HCT116 (cell line): ENCODE data around the gene TFB2M. TPM values are rescaled to one million over a fixed set of nuclear protein-coding genes. Genes with fewer than 3 reads are reported as not detected.

Experiments
- ATAC-seq: fragments of 200-7000 bp; cut with Tn5 transposase; 2 replicates; pipeline ENCODE4 v1.9.1; 2020; ENCODE audit warnings: mild to moderate bottlenecking, moderate library complexity
- BruUV-seq: library from RNA; stranded (reverse); fragments of 400-500 nt; replicated peaks from 2 replicates; lab custom pipeline; 2021; lab: Mats Ljungman, UMichigan
- CTCF ChIA-PET: fragments of 300-600 bp; sonication (Branson Sonifier 250); formaldehyde crosslinking; loops from one replicate; lab custom pipeline; 2021; ENCODE audit warnings: antibody characterized with exemption; lab: Charles Lee
- POLR2A ChIA-PET: fragments of 300-600, 350-600 bp; sonication (Branson Sonifier 250); formaldehyde crosslinking; loops from one replicate; lab custom pipeline; 2021; ENCODE audit warnings: antibody characterized with exemption; lab: Charles Lee
- RAD21 ChIA-PET, 2 experiments: fragments of 300-600 bp; sonication (Branson Sonifier 250); formaldehyde crosslinking; loops; one replicate each; lab custom pipeline; 2023; ENCODE audit warnings: low total read pairs in 2 of 2; ENCODE audit not compliant: uncharacterized antibody in 2 of 2, unreplicated experiment in 2 of 2, low non-redundant PET in 1 of 2; lab: Charles Lee
- DNase-seq: peaks from one replicate; pipeline ENCODE4 v3.0.0-alpha.2; 2010; ENCODE audit warnings: low read depth, low spot score
- H2AFZ ChIP-seq: fragments of 200-600 bp; shearing (Covaris generic), sonication (generic); 2 replicates; pipeline ENCODE4 v1.6.1; 2017; ENCODE audit warnings: low read depth, mixed run types, mixed read lengths, antibody characterized with exemption, low read length; ENCODE audit not compliant: poor library complexity, severe bottlenecking
- H3K27ac ChIP-seq: 2 replicates; pipeline ENCODE4 v1.5.1; 2012; ENCODE audit warnings: low read depth, low read length
- H3K27me3 ChIP-seq: fragments of 200-600 bp; sonication (generic); 2 replicates; pipeline ENCODE4 v1.6.1; 2016; ENCODE audit warnings: mixed run types, low read length, mixed read lengths; ENCODE audit not compliant: insufficient read depth
- H3K36me3 ChIP-seq, 2 experiments: fragments of 200-500 bp in 1 of 2; fragments of 200-600 bp in 1 of 2; sonication (Bioruptor generic) in 1 of 2; sonication (generic) in 1 of 2; 2 replicates each; pipeline versions ENCODE4 v1.5.1 to v1.6.1; 2014 to 2016; ENCODE audit warnings: low read length in 2 of 2, inconsistent platforms in 1 of 2, mixed read lengths in 1 of 2, mixed run types in 1 of 2; ENCODE audit not compliant: insufficient read depth in 2 of 2, control insufficient read depth in 1 of 2
- H3K4me1 ChIP-seq, 2 experiments: fragments of 200-600 bp in 1 of 2; sonication (generic) in 1 of 2; 2 replicates each; pipeline versions ENCODE4 v1.5.1 to v1.6.1; 2012 to 2017; ENCODE audit warnings: low read length in 2 of 2, inconsistent platforms in 1 of 2, mild to moderate bottlenecking in 1 of 2, mixed read lengths in 1 of 2, mixed run types in 1 of 2, moderate library complexity in 1 of 2; ENCODE audit not compliant: insufficient read depth in 2 of 2, control insufficient read depth in 1 of 2
- H3K4me2 ChIP-seq: fragments of 200-600 bp; sonication (generic); 2 replicates; pipeline ENCODE4 v1.6.1; 2017; ENCODE audit warnings: mixed run types, low read length, mixed read lengths
- H3K4me3 ChIP-seq, 2 experiments: fragments of 200-600 bp in 1 of 2; sonication (generic) in 1 of 2; replicated peaks in 1 of 2; 2 replicates each; pipeline ENCODE4 v1.5.1; 2011 to 2016; ENCODE audit warnings: low read length in 2 of 2, control low read depth in 1 of 2, low read depth in 1 of 2, mild to moderate bottlenecking in 1 of 2, mixed read lengths in 1 of 2, mixed run types in 1 of 2
- H3K79me2 ChIP-seq: fragments of 200-600 bp; sonication (generic); 2 replicates; pipeline ENCODE4 v1.6.1; 2017; ENCODE audit warnings: mild to moderate bottlenecking, mixed run types, low read length, moderate library complexity, mixed read lengths; ENCODE audit not compliant: insufficient read depth
- H3K9ac ChIP-seq: fragments of 200-600 bp; sonication (generic); 2 replicates; pipeline ENCODE4 v1.6.1; 2016; ENCODE audit warnings: low read length, mixed read lengths
- H3K9me2 ChIP-seq: fragments of 200-600 bp; sonication (generic), shearing (Covaris generic); 2 replicates; pipeline ENCODE4 v1.6.1; 2017; ENCODE audit warnings: mixed run types, mild to moderate bottlenecking, moderate library complexity; ENCODE audit not compliant: insufficient read depth
- H3K9me3 ChIP-seq, 2 experiments: fragments of 200-500 bp in 1 of 2; fragments of 200-600 bp in 1 of 2; sonication (Bioruptor generic) in 1 of 2; sonication (generic) in 1 of 2; 2 replicates each; pipeline ENCODE4 v1.6.1; 2014 to 2017; ENCODE audit warnings: low read length in 2 of 2, mixed read lengths in 2 of 2, inconsistent platforms in 1 of 2, low read depth in 1 of 2, mild to moderate bottlenecking in 1 of 2, mixed run types in 1 of 2, moderate library complexity in 1 of 2; ENCODE audit not compliant: control insufficient read depth in 1 of 2, insufficient read depth in 1 of 2
- H4K20me1 ChIP-seq: fragments of 200-600 bp; sonication (generic), shearing (Covaris generic); 2 replicates; pipeline ENCODE4 v1.6.1; 2017; ENCODE audit warnings: mixed run types, mild to moderate bottlenecking, moderate library complexity; ENCODE audit not compliant: insufficient read depth
- ATF3 ChIP-seq: IDR thresholded peaks from 2 replicates; pipeline ENCODE4 v1.6.1; 2012
- CBX3 ChIP-seq: IDR thresholded peaks from 2 replicates; pipeline ENCODE4 v1.6.1; 2012; ENCODE audit warnings: low read depth
- CEBPB ChIP-seq: IDR thresholded peaks from 2 replicates; pipeline ENCODE4 v1.6.1; 2012; ENCODE audit warnings: low read depth
- EGR1 ChIP-seq: IDR thresholded peaks from 2 replicates; pipeline ENCODE4 v1.6.1; 2012; ENCODE audit warnings: low read depth
- EZH2 ChIP-seq: fragments of 200-600 bp; sonication (generic); IDR thresholded peaks from 2 replicates; pipeline ENCODE4 v1.6.1; 2017; ENCODE audit warnings: antibody characterized with exemption, mixed run types
- POLR2A ChIP-seq: IDR thresholded peaks from 2 replicates; pipeline ENCODE4 v1.7.0; 2011; ENCODE audit warnings: borderline replicate concordance; ENCODE audit not compliant: insufficient read depth, insufficient read length; ENCODE audit errors: extremely low read depth
- POLR2AphosphoS5 ChIP-seq: IDR thresholded peaks from 2 replicates; pipeline ENCODE4 v1.6.1; 2011; ENCODE audit warnings: mild to moderate bottlenecking, low read depth, low read length, moderate library complexity
- RAD21 ChIP-seq: IDR thresholded peaks from 2 replicates; pipeline ENCODE4 v1.6.1; 2012; ENCODE audit warnings: low read depth, mild to moderate bottlenecking
- REST ChIP-seq: IDR thresholded peaks from 2 replicates; pipeline ENCODE4 v1.6.1; 2012; ENCODE audit warnings: low read depth
- TCF7L2 ChIP-seq: IDR thresholded peaks from 2 replicates; pipeline ENCODE4 v1.7.0; 2011; ENCODE audit warnings: borderline replicate concordance, inconsistent platforms; ENCODE audit not compliant: insufficient read depth, insufficient read length; ENCODE audit errors: extremely low read depth
- ZBTB33 ChIP-seq: IDR thresholded peaks from 2 replicates; pipeline ENCODE4 v1.6.1; 2011; ENCODE audit warnings: mild to moderate bottlenecking, low read length, moderate library complexity; ENCODE audit not compliant: insufficient replicate concordance; ENCODE audit errors: extremely low read depth
- ZFX ChIP-seq: fragments of 450-650 bp; IDR thresholded peaks from 2 replicates; pipeline ENCODE4 v1.6.1; 2017
- ZNF274 ChIP-seq: fragments of 200-500 bp; sonication (Bioruptor generic); IDR thresholded peaks from 2 replicates; pipeline ENCODE4 v1.6.1; 2014; ENCODE audit warnings: mild to moderate bottlenecking, low read depth, low read length, inconsistent platforms
- intact Hi-C: fragments of 100-400 bp; cut with micrococcal nuclease; formaldehyde crosslinking; loops from 2 replicates; pipeline ENCODE4 v1.10.0; 2022
- total RNA-seq: library from RNA; stranded (reverse); gene quantifications from one replicate; pipeline ENCODE4 v1.2.1, GENCODE V29; 2021; ENCODE audit not compliant: unreplicated experiment

The TFB2M gene
- total RNA-seq, 1 experiment from 2014 or later = 24.4 TPM

GRCh38 chr1:246579818-246580217 is 13.8 kb upstream of the TFB2M start (continued):
- TF ChIP-seq REST (no peak), ATF3 (no peak), ZFX (no peak), CBX3 (no peak), POLR2AphosphoS5 (no peak)
- TF ChIP-seq, all 23 proteins: peak for 0

GRCh38 chr1:246577720-246578106 is 11.7 kb upstream of the TFB2M start:
- peaks cover 5% of the 10 kb centered on the region; the same call in 1 of the 2 replicates for H4K20me1 ChIP-seq
- no peak overlapping the region for H2AFZ ChIP-seq
- no peaks in the 10 kb centered on the region for H3K9me2 ChIP-seq
- no peaks in the 10 kb centered on the region for H3K36me3 ChIP-seq
- no peak overlapping the region for H3K27ac ChIP-seq
- intact Hi-C loops = no loop called here
- no peak overlapping the region for H3K4me3 ChIP-seq
- ATAC-seq (no peak), DNase-seq (no peak)
- no peaks in the 10 kb centered on the region for H3K4me1 ChIP-seq
- H3K79me2 ChIP-seq = peaks cover 58% of the 10 kb centered on the region
- BruUV-seq = no TSS peak
- ChIA-PET RAD21 (no interaction called here), CTCF (no interaction called here), POLR2A (no interaction called here)
- no peak overlapping the region for H3K4me2 ChIP-seq
- no peak for TF ChIP-seq CEBPB
- no peak for TF ChIP-seq ZBTB33
- no peak for TF ChIP-seq POLR2A
- TF ChIP-seq ZNF274 = no peak
- TF ChIP-seq EGR1 = no peak
- no peak for TF ChIP-seq CBX3
- no peak for TF ChIP-seq TCF7L2
- no peak for TF ChIP-seq EZH2
- no peak for TF ChIP-seq RAD21
- TF ChIP-seq POLR2AphosphoS5 = no peak
- H3K9ac ChIP-seq = no peak overlapping the region
- no peaks in the 10 kb centered on the region for H3K27me3 ChIP-seq
- H3K9me3 ChIP-seq = no peaks in the 10 kb centered on the region
